Measurements from ENCODE around the gene GADD45B.

GADD45B gene

DNA sequence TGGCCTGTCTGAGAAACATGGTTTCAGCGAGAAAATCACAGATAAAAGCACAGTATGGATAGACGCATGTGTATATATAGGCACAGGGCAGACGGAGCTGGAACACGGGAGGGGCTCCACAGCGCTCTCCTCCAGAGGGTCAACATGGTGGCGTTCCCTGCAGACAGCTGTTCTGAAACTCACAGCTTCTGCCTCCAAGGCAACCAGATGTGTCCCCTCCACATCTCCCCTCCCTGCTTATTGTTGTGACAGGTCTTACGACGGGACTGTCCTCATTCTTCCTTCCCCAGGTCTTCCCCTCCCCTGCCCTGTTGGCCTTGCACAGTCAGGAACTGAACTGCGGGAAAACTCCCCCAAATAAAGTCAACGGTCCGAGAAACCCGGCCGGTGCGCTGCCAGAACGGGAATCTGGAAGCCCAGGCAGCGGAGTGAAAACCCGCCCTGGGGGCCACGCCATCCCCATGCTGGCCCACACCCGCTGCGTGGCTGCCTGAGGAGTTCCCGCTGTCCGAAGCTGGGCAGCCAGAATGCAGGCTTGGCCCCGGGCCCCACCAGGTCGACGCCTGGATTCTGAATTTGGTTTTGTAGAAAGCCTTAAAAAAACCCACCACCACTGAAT lies 45.9 kb upstream of the GADD45B start:
- CTCF ChIA-PET, result interaction anchor here (1.0 to 1.2 kb wide), 2 partner anchors 12 to 16 kb away, joined by 3 read pairs; no protein-coding TSS in a partner anchor
- DNase-seq (ENCODE audit: extremely low spot score), result no peak
- TF ChIP-seq CTCF (IDR thresholded peaks at IDR 0.05; ENCODE audit: control extremely low read depth, extremely low read depth, low read depth, missing control alignments), result no peak
- POLR2A ChIA-PET, result no interaction called here

GRCh38 chr19:2431318-2432055 lies 44.4 kb upstream of the GADD45B start:
- TF ChIP-seq CTCF (IDR thresholded peaks at IDR 0.05; ENCODE audit: control extremely low read depth, extremely low read depth, low read depth, missing control alignments), result no peak
- CTCF ChIA-PET, result no interaction called here
- no peak for DNase-seq (ENCODE audit: extremely low spot score)
- POLR2A ChIA-PET, result interaction anchor here (0.7 kb wide), 1 partner anchor 8 kb away, joined by 6 read pairs; no protein-coding TSS in a partner anchor

- ChIA-PET POLR2A (no interaction called here), CTCF (no interaction called here)
- DNase-seq (ENCODE audit: extremely low spot score), result no peak
- TF ChIP-seq CTCF (IDR thresholded peaks at IDR 0.05; ENCODE audit: control extremely low read depth, extremely low read depth, low read depth, missing control alignments), result no peak
Measured at GRCh38 chr19:2432131-2432848, 43.6 kb upstream of the GADD45B start.

- ChIA-PET POLR2A (no interaction called here), CTCF (interaction anchor here (1.2 to 1.5 kb wide), 2 partner anchors 10 to 40 kb away, joined by 4 to 5 read pairs; no protein-coding TSS in a partner anchor)
- no peak for DNase-seq (ENCODE audit: extremely low spot score)
- no peak for TF ChIP-seq CTCF (IDR thresholded peaks at IDR 0.05; ENCODE audit: control extremely low read depth, extremely low read depth, low read depth, missing control alignments)
Measured at GRCh38 chr19:2433854-2434253, 42.1 kb upstream of the GADD45B start.

GRCh38 chr19:2434267-2434666 lies 41.7 kb upstream of the GADD45B start:
- CTCF ChIA-PET, result interaction anchor here (1.2 to 1.5 kb wide), 2 partner anchors 10 to 40 kb away, joined by 4 to 5 read pairs; no protein-coding TSS in a partner anchor
- POLR2A ChIA-PET, result no interaction called here
- DNase-seq (ENCODE audit: extremely low spot score), result no peak

More at GRCh38 chr19:2434267-2434666, 41.7 kb upstream of the GADD45B start:
- no peak for TF ChIP-seq CTCF (IDR thresholded peaks at IDR 0.05; ENCODE audit: control extremely low read depth, extremely low read depth, low read depth, missing control alignments)
